Measurements from ENCODE around the gene VPS50.

- TF ChIP-seq POLR2A (IDR thresholded peaks at IDR 0.05) (no peak), POLR2AphosphoS5 (IDR thresholded peaks at IDR 0.05) (no peak), CTCF (IDR thresholded peaks at IDR 0.05) (no peak), EP300 (IDR thresholded peaks at IDR 0.05) (no peak)
Observed at GRCh38 chr7:93188870-93189634, 43.1 kb upstream of the VPS50 start.
